Endothelial cell of umbilical vein (primary cell): Measurements from ENCODE around the gene TLE1.

Source experiments
- CTCF ChIP-seq, 2 donors: IDR thresholded peaks; 1 replicate in 1 of 2; 2 replicates in 1 of 2; pipeline ENCODE4 v1.5.1; 2011; ENCODE audit warnings: low read length in 2 of 2, mild to moderate bottlenecking in 2 of 2, moderate library complexity in 2 of 2, control low read depth in 1 of 2, inconsistent platforms in 1 of 2, low read depth in 1 of 2; ENCODE audit not compliant: insufficient read depth in 1 of 2; ENCODE audit errors: extremely low read depth in 1 of 2
- EZH2 ChIP-seq: IDR thresholded peaks from 2 replicates; pipeline ENCODE4 v1.6.1; 2012; ENCODE audit warnings: borderline replicate concordance, low read depth, mild to moderate bottlenecking, moderate library complexity, low read length, inconsistent platforms; ENCODE audit not compliant: severe bottlenecking
- MAX ChIP-seq: IDR thresholded peaks from 2 replicates; pipeline ENCODE4 v1.6.1; 2011; ENCODE audit not compliant: insufficient read depth, insufficient read length
- MYC ChIP-seq: IDR thresholded peaks from one replicate; pipeline ENCODE4 v1.6.1; 2011; ENCODE audit warnings: mild to moderate bottlenecking, low read depth, low read length
- POLR2A ChIP-seq: IDR thresholded peaks from 2 replicates; pipeline ENCODE4 v1.6.1; 2012; ENCODE audit warnings: low read depth, mild to moderate bottlenecking, control low read depth, low read length
- POLR2AphosphoS5 ChIP-seq: IDR thresholded peaks from 2 replicates; pipeline ENCODE4 v1.6.1; 2012; ENCODE audit warnings: low read depth, mild to moderate bottlenecking, control low read depth, low read length, moderate library complexity; ENCODE audit not compliant: insufficient read depth

- TF ChIP-seq POLR2AphosphoS5 (no peak), CTCF (IDR thresholded peaks at IDR 0.05; ENCODE audit: extremely low read depth in 1 of 2, insufficient read depth in 1 of 2, low read depth in 1 of 2, low read length in 2 of 2) (no peak), MAX (no peak), POLR2A (no peak), EZH2 (no peak), MYC (no peak)
These were observed 124.7 kb downstream of the TLE1 start for GRCh38 chr9:81564632-81565031.
